GM12873 (cell line): ENCODE results near the gene NDUFS7.

Source experiments
- TF ChIP-seq, protein P1 (sequence below): IDR thresholded peaks from 2 replicates; pipeline ENCODE4 v1.5.1; 2012; ENCODE audit warnings: low read depth, mild to moderate bottlenecking, moderate library complexity, low read length, control low read depth; ENCODE audit not compliant: insufficient read depth; ENCODE audit errors: missing control alignments

The NDUFS7 gene

DNA sequence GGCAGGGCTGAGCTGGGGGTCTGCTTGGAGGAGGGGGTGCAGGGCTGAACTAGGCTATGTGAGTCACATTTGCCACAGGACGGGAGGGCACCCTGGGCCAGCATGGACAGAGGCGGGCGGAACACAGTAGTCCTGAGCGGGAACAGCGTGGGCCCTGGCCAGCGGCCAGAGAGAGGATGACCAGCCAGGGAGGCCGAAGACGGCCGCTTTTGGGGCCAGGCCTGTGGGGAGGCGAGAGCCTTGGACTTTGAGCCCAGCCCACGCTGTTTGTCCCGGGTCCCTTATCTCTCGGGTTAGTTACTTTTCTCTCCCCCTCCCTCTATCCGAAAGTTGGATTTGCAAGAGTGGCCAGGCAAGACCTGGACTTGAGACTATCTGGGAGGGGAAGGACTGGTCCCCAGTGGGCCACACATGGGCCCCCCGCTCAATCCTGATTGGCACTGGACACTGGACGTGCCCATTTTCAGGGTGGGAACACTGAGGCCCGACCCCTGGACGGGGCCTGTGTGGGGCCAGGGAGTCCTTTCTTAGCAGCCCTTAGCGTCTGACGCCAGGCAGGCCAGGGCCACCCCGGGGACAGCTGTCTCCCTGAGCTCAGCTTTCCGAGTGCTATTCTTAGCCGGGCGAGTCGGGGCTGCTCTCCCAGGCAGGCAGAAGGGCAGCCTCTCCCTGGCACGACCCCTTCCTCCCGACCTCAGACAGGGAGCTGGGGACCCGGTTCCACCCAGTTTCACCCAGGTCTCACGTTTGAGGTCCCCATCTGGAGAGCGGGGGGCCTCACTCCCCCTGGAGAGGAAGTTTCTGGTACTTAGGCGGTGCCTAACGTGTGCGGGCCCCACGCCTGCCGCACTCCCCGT lies 16.8 kb downstream of the NDUFS7 start:
- TF ChIP-seq, protein P1, sequence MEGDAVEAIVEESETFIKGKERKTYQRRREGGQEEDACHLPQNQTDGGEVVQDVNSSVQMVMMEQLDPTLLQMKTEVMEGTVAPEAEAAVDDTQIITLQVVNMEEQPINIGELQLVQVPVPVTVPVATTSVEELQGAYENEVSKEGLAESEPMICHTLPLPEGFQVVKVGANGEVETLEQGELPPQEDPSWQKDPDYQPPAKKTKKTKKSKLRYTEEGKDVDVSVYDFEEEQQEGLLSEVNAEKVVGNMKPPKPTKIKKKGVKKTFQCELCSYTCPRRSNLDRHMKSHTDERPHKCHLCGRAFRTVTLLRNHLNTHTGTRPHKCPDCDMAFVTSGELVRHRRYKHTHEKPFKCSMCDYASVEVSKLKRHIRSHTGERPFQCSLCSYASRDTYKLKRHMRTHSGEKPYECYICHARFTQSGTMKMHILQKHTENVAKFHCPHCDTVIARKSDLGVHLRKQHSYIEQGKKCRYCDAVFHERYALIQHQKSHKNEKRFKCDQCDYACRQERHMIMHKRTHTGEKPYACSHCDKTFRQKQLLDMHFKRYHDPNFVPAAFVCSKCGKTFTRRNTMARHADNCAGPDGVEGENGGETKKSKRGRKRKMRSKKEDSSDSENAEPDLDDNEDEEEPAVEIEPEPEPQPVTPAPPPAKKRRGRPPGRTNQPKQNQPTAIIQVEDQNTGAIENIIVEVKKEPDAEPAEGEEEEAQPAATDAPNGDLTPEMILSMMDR, result no peak

GRCh38 chr19:1401138-1401888 lies 17.6 kb downstream of the NDUFS7 start, which contains the start of gene GAMT:
TSS of gene GAMT (minus strand) at chr19:1401542. CDS start at chr19:1401476, 66 bp downstream.
- TF ChIP-seq, protein P1, result peak; percentile 41

- TF ChIP-seq, protein P1, result no peak
Measured at GRCh38 chr19:1401889-1402217, 18.1 kb downstream of the NDUFS7 start.

GRCh38 chr19:1402411-1403070 lies 18.8 kb downstream of the NDUFS7 start:
- TF ChIP-seq, protein P1, result no peak

DNA sequence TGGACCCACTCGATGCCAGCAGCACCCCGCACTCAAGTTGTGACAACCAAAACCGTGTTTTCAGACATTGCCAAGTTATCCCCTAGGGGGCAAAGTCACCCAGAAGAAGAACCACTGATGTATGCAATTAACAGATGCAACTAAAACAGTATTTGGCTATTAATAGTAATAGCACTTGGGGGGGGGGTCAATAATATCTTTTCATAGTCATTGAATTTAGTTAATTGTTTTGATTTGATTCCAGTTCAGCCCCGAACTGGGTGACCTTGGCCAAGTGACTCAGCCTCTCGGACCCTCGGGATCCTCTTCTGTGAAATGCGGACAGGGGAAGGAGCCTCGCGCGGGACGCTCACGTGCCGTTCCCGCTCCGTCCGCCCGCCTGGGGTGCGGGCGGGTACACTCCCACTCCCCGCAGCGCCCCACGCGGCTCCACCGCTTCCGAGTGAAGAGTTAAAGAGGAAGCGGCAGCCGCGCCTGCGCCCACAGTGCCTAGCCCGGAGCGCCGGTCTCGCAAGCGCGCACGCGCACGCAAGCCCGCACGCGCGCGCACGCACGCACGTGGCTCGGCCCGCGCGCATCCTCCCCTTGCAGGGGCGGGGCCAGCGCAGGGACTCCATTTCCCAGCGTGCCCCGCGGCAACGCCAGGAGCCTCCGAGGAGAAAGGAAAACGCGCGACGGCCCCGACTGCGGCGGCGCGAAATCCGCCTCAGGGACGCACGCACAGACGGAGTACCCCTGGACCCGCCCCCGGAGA lies 23.2 kb downstream of the NDUFS7 start:
- TF ChIP-seq, protein P1, result peak; percentile 61

GRCh38 chr19:1407528-1408299 lies 24.0 kb downstream of the NDUFS7 start, which contains the start of gene DAZAP1:
TSS of gene DAZAP1 (plus strand) at chr19:1407586. CDS start at chr19:1407774, 188 bp downstream.
- TF ChIP-seq, protein P1, result no peak
